Stimulated activated naive CD8-positive, alpha-beta T cell treated with anti-CD3 and anti-CD28 coated beads, Interleukin-15, amount 100 ng/mL, for 72 hours (primary cell): Measurements from ENCODE around the gene MCM5.

Source experiments
- ATAC-seq: fragments of 150-1000 bp; cut with Tn5 transposase; 2 replicates; pipeline ENCODE4 v1.10.0; 2021; ENCODE audit warnings: mild to moderate bottlenecking, moderate library complexity
- DNase-seq, 2 donors: peaks; one replicate each; pipeline ENCODE4 v3.0.0; 2021 to 2022
- H3K27ac Mint-ChIP-seq, 2 donors: one replicate each; pipeline ENCODE4 v1.8.0; 2022; ENCODE audit warnings: mild to moderate bottlenecking in 2 of 2, mixed read lengths in 2 of 2, moderate library complexity in 2 of 2
- H3K27me3 Mint-ChIP-seq: one replicate; pipeline ENCODE4 v1.8.0; 2022; ENCODE audit warnings: mixed read lengths
- H3K4me1 Mint-ChIP-seq: one replicate; pipeline ENCODE4 v1.8.0; 2022; ENCODE audit warnings: mild to moderate bottlenecking, mixed read lengths
- H3K4me3 Mint-ChIP-seq, 2 donors: one replicate each; pipeline ENCODE4 v1.8.0; 2022; ENCODE audit warnings: mild to moderate bottlenecking in 2 of 2, mixed read lengths in 2 of 2, moderate library complexity in 1 of 2
- H3K9me3 Mint-ChIP-seq, 2 donors: one replicate each; pipeline ENCODE4 v1.8.0; 2022; ENCODE audit warnings: mixed read lengths in 2 of 2

Gene MCM5

DNA sequence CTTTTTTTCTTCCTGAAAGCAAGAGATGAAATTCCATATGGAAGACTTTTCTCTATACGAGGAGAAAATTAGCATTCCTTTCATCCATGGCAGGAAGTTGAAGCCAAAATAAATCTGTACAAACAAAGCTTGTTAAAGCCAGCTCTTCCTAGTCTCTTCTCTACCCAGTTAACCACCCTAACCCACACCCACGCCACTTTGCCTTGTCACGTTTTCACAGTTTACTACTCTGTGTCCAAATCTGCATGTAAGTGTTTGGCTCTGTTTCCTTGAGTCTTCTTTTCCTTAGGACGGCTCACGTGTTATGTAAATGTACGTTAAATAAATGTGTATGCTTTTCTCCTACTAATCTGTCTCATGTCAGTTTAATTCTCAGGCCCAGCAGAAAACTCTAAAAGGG is 26.2 kb upstream of the MCM5 start:
- H3K4me1 Mint-ChIP-seq: peaks cover 28% of the 10 kb centered on the region
- no peak overlapping the region for H3K4me3 Mint-ChIP-seq
- H3K27ac Mint-ChIP-seq: no peak overlapping the region
- DNase-seq: no peak
- peaks cover 22% of the 10 kb centered on the region for H3K27me3 Mint-ChIP-seq
- H3K9me3 Mint-ChIP-seq: no peaks in the 10 kb centered on the region
- no peak for ATAC-seq

DNA sequence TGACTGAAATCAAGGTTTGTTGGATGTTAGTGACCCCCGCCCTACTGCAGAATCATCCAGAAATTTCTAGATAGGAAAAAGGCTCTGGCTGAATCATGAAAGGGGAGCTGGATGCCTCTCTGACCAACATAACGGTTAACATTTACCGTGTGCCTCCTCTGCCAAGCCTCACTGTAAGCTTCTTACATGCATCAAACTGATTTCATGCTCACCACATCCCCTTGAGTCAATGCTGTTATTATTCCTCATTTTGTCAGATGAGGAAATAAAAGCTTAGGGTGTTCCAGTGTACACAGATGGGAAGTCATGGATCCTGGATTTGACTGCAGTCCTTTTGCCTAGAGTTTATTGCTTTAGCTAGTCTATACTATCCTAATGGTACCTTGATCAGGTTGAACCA is 24.9 kb upstream of the MCM5 start:
- Mint-ChIP-seq H3K9me3 (no peaks in the 10 kb centered on the region), H3K27me3 (peaks cover 15% of the 10 kb centered on the region), H3K27ac (no peak overlapping the region), H3K4me1 (peaks cover 29% of the 10 kb centered on the region), H3K4me3 (no peak overlapping the region)
- DNase-seq: no peak
- no peak for ATAC-seq

DNA sequence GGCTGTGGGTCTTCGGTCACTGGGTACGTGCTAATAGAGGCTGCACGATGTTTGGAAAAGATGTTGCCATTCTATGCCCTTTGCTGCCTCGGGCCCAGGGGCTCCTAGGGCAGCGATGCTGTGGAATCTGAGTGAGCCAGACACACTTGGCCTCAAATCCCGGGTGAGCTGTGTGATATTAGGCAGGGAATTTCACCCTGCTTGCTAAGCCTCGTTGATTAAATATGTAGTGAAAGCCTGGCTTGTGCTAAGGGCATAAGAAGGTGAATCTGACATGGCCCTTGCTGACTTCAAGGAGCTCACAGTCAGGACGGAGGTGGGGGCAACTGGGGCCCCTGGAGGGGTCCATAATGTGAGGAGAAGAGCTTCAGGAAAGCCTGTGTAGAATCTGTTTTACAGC is 24.4 kb upstream of the MCM5 start:
- Mint-ChIP-seq H3K27ac (no peak overlapping the region), H3K4me3 (no peak overlapping the region), H3K9me3 (no peaks in the 10 kb centered on the region), H3K4me1 (peaks cover 34% of the 10 kb centered on the region), H3K27me3 (peaks cover 15% of the 10 kb centered on the region)
- DNase-seq (no peak), ATAC-seq (no peak)

DNA sequence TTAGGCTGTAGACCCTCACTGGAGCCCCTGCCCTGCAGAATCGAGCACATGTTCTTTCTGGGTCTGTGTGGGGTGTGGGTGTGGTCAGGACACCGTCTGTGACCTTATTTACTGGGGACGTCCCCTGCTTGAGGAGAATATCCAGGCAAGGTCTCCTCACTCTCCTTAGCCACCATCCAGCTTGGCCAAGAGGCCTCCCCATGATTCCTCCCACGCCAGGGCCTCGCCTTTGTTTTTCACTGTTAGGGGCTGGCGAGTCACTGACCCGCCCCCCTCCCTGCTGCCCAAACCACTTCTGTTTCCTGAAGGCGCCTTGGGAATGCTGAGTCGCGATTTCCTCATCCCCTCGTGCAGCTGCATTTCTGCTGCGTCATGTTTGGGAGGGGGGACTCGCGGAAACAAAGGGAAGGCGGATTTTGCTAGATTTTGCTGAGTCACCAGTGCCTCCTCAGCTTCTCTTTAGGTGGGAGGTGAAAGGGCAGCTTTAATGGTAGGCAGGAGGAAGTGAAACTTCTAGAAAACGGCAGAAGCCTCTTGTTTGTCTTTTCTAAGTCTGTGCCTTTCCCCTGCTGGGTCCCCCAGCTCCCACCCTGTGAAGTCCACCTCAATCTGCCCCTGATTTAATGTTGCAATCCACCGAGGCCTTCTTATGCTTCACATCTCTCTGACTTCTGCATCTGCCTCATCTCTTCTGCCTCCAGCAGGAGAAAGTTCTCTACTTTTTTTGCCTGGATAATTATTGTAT is 23.0 kb upstream of the MCM5 start:
- no peak for ATAC-seq
- H3K4me1 Mint-ChIP-seq: peaks cover 45% of the 10 kb centered on the region

DNA sequence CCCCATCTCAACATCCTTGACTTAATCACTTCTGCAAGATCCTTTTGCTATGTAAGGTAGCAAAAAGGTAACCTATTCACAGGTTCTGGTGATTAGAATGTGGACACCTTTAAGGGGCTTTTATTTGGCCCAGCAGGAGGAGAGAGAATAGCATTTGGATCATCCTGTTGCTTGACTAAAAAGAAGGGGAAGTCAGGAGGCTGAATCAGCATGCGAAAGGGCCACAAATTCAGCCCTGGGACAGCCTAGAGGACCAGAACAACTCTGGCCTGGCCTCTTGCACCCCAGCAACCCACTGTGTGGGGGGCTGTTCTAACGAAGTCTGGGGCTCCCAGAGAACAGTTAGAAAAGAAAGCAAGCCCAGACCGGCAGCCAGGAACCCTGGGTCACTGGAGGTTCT is 22.2 kb upstream of the MCM5 start:
- H3K4me1 Mint-ChIP-seq: peaks cover 42% of the 10 kb centered on the region
- ATAC-seq (no peak), DNase-seq (no peak)
- peak overlapping the region; percentile 0 to 63 for H3K4me3 Mint-ChIP-seq
- peaks cover 32% of the 10 kb centered on the region for H3K27me3 Mint-ChIP-seq
- peak overlapping the region in 1 of 2 donors; percentile 67 for H3K27ac Mint-ChIP-seq
- no peaks in the 10 kb centered on the region for H3K9me3 Mint-ChIP-seq

More for the DNA sequence above, 23.0 kb upstream of the MCM5 start:
- peak in 1 of 2 donors; percentile 24 for DNase-seq
- Mint-ChIP-seq H3K4me3 (peak overlapping the region; percentile 12 to 63), H3K27me3 (peaks cover 23% of the 10 kb centered on the region), H3K9me3 (no peaks in the 10 kb centered on the region), H3K27ac (peak overlapping the region; percentile 67 to 71)

DNA sequence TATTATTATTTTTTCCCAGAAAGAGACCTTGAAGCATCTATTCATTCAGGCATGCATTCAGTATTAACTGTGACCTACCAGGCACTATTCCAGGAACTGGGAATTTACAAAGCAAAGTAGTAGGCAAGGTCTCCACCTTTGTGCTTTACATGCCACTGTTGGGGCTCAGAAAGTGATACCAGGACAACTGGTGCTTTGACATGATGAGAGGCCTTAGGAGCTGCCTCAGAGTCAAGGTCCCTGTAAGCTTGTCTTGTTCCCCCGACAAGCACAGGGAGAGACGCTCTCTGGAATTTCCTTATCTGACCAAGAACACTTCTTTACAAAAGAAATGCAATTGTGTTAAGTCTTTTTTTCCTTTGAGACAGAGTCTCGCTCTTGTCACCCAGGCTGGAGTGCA is 21.3 kb upstream of the MCM5 start:
- H3K27me3 Mint-ChIP-seq: peaks cover 41% of the 10 kb centered on the region

GRCh38 chr22:35379146-35379993 is 20.6 kb upstream of the MCM5 start:
- DNase-seq: no peak
- H3K27me3 Mint-ChIP-seq: peaks cover 48% of the 10 kb centered on the region
- no peaks in the 10 kb centered on the region for H3K9me3 Mint-ChIP-seq
- H3K27ac Mint-ChIP-seq: peak overlapping the region in 1 of 2 donors; percentile 26
- no peak for ATAC-seq
- H3K4me1 Mint-ChIP-seq: peaks cover 42% of the 10 kb centered on the region
- H3K4me3 Mint-ChIP-seq: no peak overlapping the region

More for the DNA sequence above, 21.3 kb upstream of the MCM5 start:
- no peaks in the 10 kb centered on the region for H3K9me3 Mint-ChIP-seq
- no peak for ATAC-seq
- peaks cover 42% of the 10 kb centered on the region for H3K4me1 Mint-ChIP-seq
- no peak for DNase-seq
- no peak overlapping the region for H3K27ac Mint-ChIP-seq
- no peak overlapping the region for H3K4me3 Mint-ChIP-seq

DNA sequence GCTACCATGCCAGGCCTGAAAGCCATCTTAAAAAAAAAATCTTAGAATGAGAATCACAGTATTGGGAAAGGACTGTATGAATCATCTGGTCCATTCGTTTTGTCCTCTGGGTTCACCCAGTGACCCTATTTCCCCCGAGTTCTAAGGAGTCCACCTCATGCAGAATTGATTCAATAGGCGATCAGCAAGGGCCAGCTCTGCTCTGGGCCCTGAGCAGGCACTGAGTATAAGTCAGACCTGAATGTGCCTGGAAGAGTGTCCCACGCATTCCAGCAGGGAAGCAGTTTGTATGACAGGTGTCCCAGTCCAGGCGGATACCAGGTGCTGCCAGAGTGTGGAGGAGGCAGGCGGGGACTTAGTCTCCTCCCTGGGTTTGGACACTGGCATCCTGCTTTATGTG is 19.9 kb upstream of the MCM5 start:
- no peaks in the 10 kb centered on the region for H3K9me3 Mint-ChIP-seq
- peak overlapping the region in 1 of 2 donors; percentile 26 for H3K27ac Mint-ChIP-seq
- no peak for ATAC-seq
- H3K27me3 Mint-ChIP-seq: peaks cover 55% of the 10 kb centered on the region
- no peak for DNase-seq
- peak overlapping the region in 1 of 2 donors; percentile 56 for H3K4me3 Mint-ChIP-seq
- peaks cover 42% of the 10 kb centered on the region for H3K4me1 Mint-ChIP-seq

DNA sequence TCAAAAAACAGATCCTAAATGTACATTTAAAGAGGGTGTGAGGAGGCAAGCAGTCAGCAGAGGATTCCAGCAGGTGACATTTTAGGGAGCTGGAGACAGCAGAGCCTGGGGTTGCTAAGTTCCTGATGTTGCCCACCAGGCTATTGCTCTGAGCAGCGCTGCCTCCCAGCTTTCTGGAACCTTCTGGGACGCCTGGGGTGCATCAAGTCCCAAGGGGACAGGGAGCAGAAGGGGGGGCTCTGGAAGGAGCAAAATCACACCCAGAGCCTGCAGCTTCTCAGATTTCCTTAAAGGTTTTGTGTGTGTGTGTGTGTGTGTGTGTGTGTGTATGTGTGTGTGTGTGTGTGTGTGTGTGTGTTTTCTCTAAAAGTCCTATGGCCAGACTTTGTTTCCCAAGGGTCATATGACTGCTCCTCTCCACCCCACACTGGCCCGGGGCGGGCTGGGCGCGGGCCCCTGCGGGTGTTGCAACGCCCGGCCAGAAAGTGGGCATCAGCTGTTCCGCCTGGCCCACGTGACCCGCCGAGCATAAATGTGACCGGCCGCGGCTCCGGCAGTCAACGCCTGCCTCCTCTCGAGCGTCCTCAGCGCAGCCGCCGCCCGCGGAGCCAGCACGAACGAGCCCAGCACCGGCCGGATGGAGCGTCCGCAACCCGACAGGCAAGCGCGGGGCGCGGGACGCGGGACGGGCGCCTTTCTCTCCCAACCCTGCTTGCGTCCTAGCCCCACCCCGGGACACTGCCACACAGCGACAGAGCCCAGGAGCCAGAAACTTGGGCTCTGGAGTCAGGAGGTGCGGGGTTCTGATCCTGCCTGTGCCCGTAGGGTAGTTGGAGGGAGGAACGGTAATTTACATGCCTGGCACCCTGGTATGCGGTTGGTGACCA is 19.2 kb upstream of the MCM5 start, which contains the start of gene HMOX1:
TSS of gene HMOX1 (plus strand) at position 560 of the 887 bp plus-strand sequence. CDS start at position 638, 78 bp downstream.
- peak; percentile 56 to 60 for DNase-seq
- Mint-ChIP-seq H3K9me3 (no peaks in the 10 kb centered on the region), H3K27ac (peak within 1 kb of the TSS; percentile 26 to 93)

GRCh38 chr22:35381424-35382009 is 18.4 kb upstream of the MCM5 start:
- ATAC-seq: no peak

More for the DNA sequence above, 19.2 kb upstream of the MCM5 start, which contains the start of gene HMOX1:
- peak; percentile 91 for ATAC-seq
- H3K27me3 Mint-ChIP-seq: peaks cover 58% of the 10 kb centered on the region
- peaks cover 42% of the 10 kb centered on the region for H3K4me1 Mint-ChIP-seq
- peak within 1 kb of the TSS; percentile 56 to 65 for H3K4me3 Mint-ChIP-seq

GRCh38 chr22:35383679-35384071 is 16.3 kb upstream of the MCM5 start:
- Mint-ChIP-seq H3K9me3 (no peaks in the 10 kb centered on the region), H3K27me3 (peaks cover 75% of the 10 kb centered on the region), H3K4me3 (no peak overlapping the region), H3K4me1 (peaks cover 20% of the 10 kb centered on the region), H3K27ac (no peak overlapping the region)
- ATAC-seq: no peak
- no peak for DNase-seq

More at GRCh38 chr22:35381424-35382009, 18.4 kb upstream of the MCM5 start:
- no peak for DNase-seq
- Mint-ChIP-seq H3K27ac (peak overlapping the region in 1 of 2 donors; percentile 59), H3K4me1 (peaks cover 39% of the 10 kb centered on the region), H3K9me3 (no peaks in the 10 kb centered on the region), H3K4me3 (peak overlapping the region; percentile 56 to 64), H3K27me3 (peaks cover 62% of the 10 kb centered on the region)

- Mint-ChIP-seq H3K4me3 (no peak overlapping the region), H3K9me3 (no peaks in the 10 kb centered on the region), H3K27me3 (peaks cover 83% of the 10 kb centered on the region), H3K27ac (no peak overlapping the region), H3K4me1 (peaks cover 20% of the 10 kb centered on the region)
- no peak for ATAC-seq
- DNase-seq: no peak
These were observed 15.4 kb upstream of the MCM5 start for GRCh38 chr22:35384527-35384926.

DNA sequence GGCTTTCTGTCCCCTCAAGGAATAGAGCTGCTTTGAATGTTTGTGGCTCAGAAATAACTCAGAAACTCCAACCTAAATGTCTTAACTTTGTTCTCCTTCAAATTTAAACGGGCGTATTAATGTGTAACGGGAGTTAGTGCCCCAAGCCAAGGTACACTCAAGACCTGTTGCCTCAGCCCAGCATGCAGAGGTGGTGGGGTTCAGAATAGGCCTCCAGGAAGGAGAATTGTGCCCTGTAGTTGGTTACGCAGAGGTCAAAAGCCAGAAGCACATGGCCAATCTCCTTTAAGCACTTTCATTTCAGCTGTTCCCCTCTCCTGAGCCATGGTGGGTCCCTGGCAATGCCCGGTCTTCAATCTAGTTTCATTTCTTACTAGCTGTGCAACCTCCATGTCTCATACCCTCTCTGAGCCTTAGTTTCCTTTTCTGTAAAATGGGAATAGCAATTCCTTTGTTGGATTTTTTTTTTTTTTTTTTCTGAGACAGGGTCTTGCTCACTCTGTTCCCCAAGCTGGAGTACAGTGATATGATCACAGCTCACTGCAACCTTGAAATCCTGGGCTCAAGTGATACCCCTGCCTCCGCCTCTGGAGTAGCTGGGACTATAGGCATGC is 14.9 kb upstream of the MCM5 start:
- Mint-ChIP-seq H3K27me3 (peaks cover 84% of the 10 kb centered on the region), H3K27ac (no peak overlapping the region), H3K9me3 (no peaks in the 10 kb centered on the region), H3K4me3 (no peak overlapping the region), H3K4me1 (peaks cover 18% of the 10 kb centered on the region)
- DNase-seq (no peak), ATAC-seq (no peak)

- H3K4me3 Mint-ChIP-seq: no peak overlapping the region
- no peaks in the 10 kb centered on the region for H3K9me3 Mint-ChIP-seq
- no peak overlapping the region for H3K27ac Mint-ChIP-seq
- H3K4me1 Mint-ChIP-seq: peaks cover 1% of the 10 kb centered on the region
- no peak for ATAC-seq
- no peak for DNase-seq
- H3K27me3 Mint-ChIP-seq: peaks cover 69% of the 10 kb centered on the region
These were observed 13.2 kb upstream of the MCM5 start for GRCh38 chr22:35386670-35387288.
